ENCODE results near the gene DIO1. TPM values are rescaled to one million over a fixed set of nuclear protein-coding genes. Genes with fewer than 3 reads are reported as not detected.
A peak's percentile ranks its signal among the peaks of the same experiment; 100 is the strongest.

Gene DIO1
- total and polyA plus RNA-seq, 9 of the 15 experiments (the other 6 are each of a cell fraction or from before 2014, with no cell fraction given): not detected

- H3K27ac ChIP-seq (ENCODE audit: extremely low read depth, low read depth, low read length): no peak overlapping the region
Observed at GRCh38 chr1:53896635-53897229, 2.7 kb downstream of the DIO1 start.

GRCh38 chr1:53899206-53899628 is 5.2 kb downstream of the DIO1 start:
- WGBS (ENCODE audit: insufficient coverage, low coverage, missing lambda C conversion rate): 16% methylated on average over 2 of the region's 2 CpGs
- no peak overlapping the region for H3K9ac ChIP-seq (ENCODE audit: insufficient read depth in 1 of 2, low read depth in 2 of 2, low read length in 2 of 2)
- FAIRE-seq: no peak
- H3K4me2 ChIP-seq (ENCODE audit: insufficient read depth, low read length): no peak overlapping the region
- no peaks in the 10 kb centered on the region for H4K20me1 ChIP-seq (replicated peaks; ENCODE audit: control insufficient read depth, insufficient read depth, low read length)
- H2AFZ ChIP-seq (ENCODE audit: low read depth, low read length): no peak overlapping the region
- intact Hi-C loops (cut with micrococcal nuclease) (no loop called here), in situ Hi-C loops (cut with MboI) (no loop called here)
- CTCF ChIA-PET (ENCODE audit: low intra/inter-chr PET ratio): no interaction called here
- no peaks in the 10 kb centered on the region for H3K9me1 ChIP-seq (ENCODE audit: control insufficient read depth, insufficient read depth, low read length)
- H3K27ac ChIP-seq (ENCODE audit: extremely low read depth, low read depth, low read length): no peak overlapping the region
- no peaks in the 10 kb centered on the region for H3K27me3 ChIP-seq (ENCODE audit: control insufficient read depth in 2 of 2, insufficient read depth in 2 of 2, low read length in 2 of 2)
- no peak overlapping the region for H3K4me3 ChIP-seq
- no peaks in the 10 kb centered on the region for H3K79me2 ChIP-seq (ENCODE audit: control insufficient read depth, insufficient read depth, low read length)
- H3K36me3 ChIP-seq (ENCODE audit: control insufficient read depth, insufficient read depth, low read length): no peaks in the 10 kb centered on the region
- POLR2A ChIA-PET: interaction anchor here (1.1 to 3.0 kb wide), 4 partner anchors 11 to 37 kb away, joined by 3 to 11 read pairs (median 4); no protein-coding TSS in a partner anchor
- ATAC-seq: no peak
- no peaks in the 10 kb centered on the region for H3K9me3 ChIP-seq (replicated peaks; ENCODE audit: control insufficient read depth, insufficient read depth, low read depth, low read length)
- no TSS peak for BruUV-seq (replicated peaks)
- DNase-seq (ENCODE audit: extremely low read depth in 1 of 4, low spot score in 3 of 4): no peak
- H3K4me1 ChIP-seq (replicated peaks in 1 of 2; ENCODE audit: control insufficient read depth in 2 of 2, insufficient read depth in 2 of 2, low read length in 2 of 2): no peaks in the 10 kb centered on the region; a peak in 2 of 5 replicates
- TF ChIP-seq, protein P1, sequence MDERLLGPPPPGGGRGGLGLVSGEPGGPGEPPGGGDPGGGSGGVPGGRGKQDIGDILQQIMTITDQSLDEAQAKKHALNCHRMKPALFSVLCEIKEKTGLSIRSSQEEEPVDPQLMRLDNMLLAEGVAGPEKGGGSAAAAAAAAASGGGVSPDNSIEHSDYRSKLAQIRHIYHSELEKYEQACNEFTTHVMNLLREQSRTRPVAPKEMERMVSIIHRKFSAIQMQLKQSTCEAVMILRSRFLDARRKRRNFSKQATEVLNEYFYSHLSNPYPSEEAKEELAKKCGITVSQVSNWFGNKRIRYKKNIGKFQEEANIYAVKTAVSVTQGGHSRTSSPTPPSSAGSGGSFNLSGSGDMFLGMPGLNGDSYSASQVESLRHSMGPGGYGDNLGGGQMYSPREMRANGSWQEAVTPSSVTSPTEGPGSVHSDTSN (CRISPR knock-in tag; IDR thresholded peaks at IDR 0.05; ENCODE audit: low read depth): no peak
- TF ChIP-seq, protein P1 (tag; conservative IDR thresholded peaks at IDR 0.05; ENCODE audit: low read depth): peak; percentile 66

More at GRCh38 chr1:53896635-53897229, 2.7 kb downstream of the DIO1 start:
- WGBS (ENCODE audit: insufficient coverage, low coverage, missing lambda C conversion rate): 47% methylated on average over 2 of the region's 2 CpGs
- peaks cover 3% of the 10 kb centered on the region in 2 experiments; a peak in 4 of 5 replicates for H3K4me1 ChIP-seq (replicated peaks in 1 of 2; ENCODE audit: control insufficient read depth in 2 of 2, insufficient read depth in 2 of 2, low read length in 2 of 2)
- ATAC-seq (no peak), DNase-seq (ENCODE audit: extremely low read depth in 1 of 4, low spot score in 3 of 4) (no peak), FAIRE-seq (no peak)
- no peaks in the 10 kb centered on the region for H3K9me1 ChIP-seq (ENCODE audit: control insufficient read depth, insufficient read depth, low read length)
- in situ Hi-C loops (cut with MboI) (no loop called here), intact Hi-C loops (cut with micrococcal nuclease) (no loop called here)
- ChIA-PET CTCF (ENCODE audit: low intra/inter-chr PET ratio) (no interaction called here), POLR2A (interaction anchor here (1.0 kb wide), 2 partner anchors 21 to 60 kb away, joined by 3 to 4 read pairs; no protein-coding TSS in a partner anchor)
- H3K79me2 ChIP-seq (ENCODE audit: control insufficient read depth, insufficient read depth, low read length): no peaks in the 10 kb centered on the region
- H4K20me1 ChIP-seq (replicated peaks; ENCODE audit: control insufficient read depth, insufficient read depth, low read length): no peaks in the 10 kb centered on the region
- BruUV-seq (replicated peaks): no TSS peak
- no peak overlapping the region for H3K4me3 ChIP-seq
- H3K27me3 ChIP-seq (ENCODE audit: control insufficient read depth in 2 of 2, insufficient read depth in 2 of 2, low read length in 2 of 2): no peaks in the 10 kb centered on the region
- H3K9me3 ChIP-seq (replicated peaks; ENCODE audit: control insufficient read depth, insufficient read depth, low read depth, low read length): no peaks in the 10 kb centered on the region
- no peak overlapping the region for H2AFZ ChIP-seq (ENCODE audit: low read depth, low read length)
- no peak overlapping the region for H3K4me2 ChIP-seq (ENCODE audit: insufficient read depth, low read length)
- no peaks in the 10 kb centered on the region for H3K36me3 ChIP-seq (ENCODE audit: control insufficient read depth, insufficient read depth, low read length)
- TF ChIP-seq CHD4 (IDR thresholded peaks at IDR 0.05; ENCODE audit: insufficient read depth, insufficient replicate concordance, low read depth, low read length, poor library complexity, severe bottlenecking) (no peak), ATF3 (IDR thresholded peaks at IDR 0.05) (0 out of 2 replicates have a peak, but pooled peaks have one; percentile 7), ATF3 (CRISPR knock-in tag; conservative IDR thresholded peaks at IDR 0.05) (no peak)
- H3K9ac ChIP-seq (ENCODE audit: insufficient read depth in 1 of 2, low read depth in 2 of 2, low read length in 2 of 2): peak overlapping the region in 1 of 2 experiments; percentile 3; a peak in 1 of 4 replicates
